Esophagus muscularis mucosa (tissue), 4 donors: ENCODE measurements around the gene UST. TPM values are rescaled to one million over a fixed set of nuclear protein-coding genes. Genes with fewer than 3 reads are reported as not detected.

Experiments
- DNase-seq: peaks from one replicate; pipeline ENCODE4 v3.0.0-alpha.2; 2017; ENCODE audit errors: extremely low spot score
- H3K27ac ChIP-seq, 4 donors: fragments of 200-600 bp; sonication (generic); replicated peaks in 1 of 4; 1 replicate in 3 of 4; 2 replicates in 1 of 4; pipeline ENCODE4 v1.5.1; 2016 to 2019; ENCODE audit warnings: mild to moderate bottlenecking in 1 of 4
- H3K27me3 ChIP-seq, 4 donors: fragments of 200-600 bp; sonication (generic); one replicate each; pipeline versions ENCODE4 v1.5.1 to v1.6.0; 2016 to 2019
- H3K36me3 ChIP-seq, 4 donors: fragments of 200-600 bp; sonication (generic); one replicate each; pipeline ENCODE4 v1.5.1; 2016 to 2019
- H3K4me1 ChIP-seq, 4 donors: fragments of 200-600 bp; sonication (generic); one replicate each; pipeline ENCODE4 v1.5.1; 2016 to 2019
- H3K4me3 ChIP-seq, 4 donors: fragments of 200-600 bp; sonication (generic); 1 replicate in 2 of 4; 2 replicates in 2 of 4; pipeline ENCODE4 v1.5.1; 2016 to 2019; ENCODE audit warnings: mild to moderate bottlenecking in 4 of 4, moderate library complexity in 1 of 4
- H3K9me3 ChIP-seq, 4 donors: fragments of 200-600 bp; sonication (generic); 1 replicate in 3 of 4; 2 replicates in 1 of 4; pipeline ENCODE4 v1.5.1; 2016 to 2019
- CTCF ChIP-seq, 3 experiments: fragments of 200-600 bp in 2 of 3; fragments of 450-650 bp in 1 of 3; sonication (generic) in 2 of 3; IDR thresholded peaks; one replicate each; pipeline ENCODE4 v1.5.1; 2017 to 2019; ENCODE audit warnings: antibody characterized with exemption in 3 of 3, mild to moderate bottlenecking in 2 of 3, moderate library complexity in 1 of 3
- EP300 ChIP-seq: sonication (generic); formaldehyde crosslinking; IDR thresholded peaks from one replicate; pipeline ENCODE4 v1.6.1; 2017; ENCODE audit warnings: antibody characterized with exemption
- POLR2A ChIP-seq: fragments of 450-650 bp; IDR thresholded peaks from one replicate; pipeline ENCODE4 v1.6.1; 2017; ENCODE audit warnings: antibody characterized with exemption, moderate library complexity, mild to moderate bottlenecking, low read depth
- POLR2AphosphoS5 ChIP-seq, 2 donors: sonication (generic); formaldehyde crosslinking; IDR thresholded peaks; one replicate each; pipeline ENCODE4 v1.6.1; 2017; ENCODE audit warnings: antibody characterized with exemption in 2 of 2
- WGBS: methylation state at CpG from one replicate; pipeline ENCODE4 v1.1.5; 2018; 5-methylcytosine and 5-hydroxymethylcytosine counted together
- intact Hi-C: fragments of 100-400 bp; cut with DNase I; formaldehyde crosslinking; loops from one replicate; pipeline ENCODE4 v1.15.1; 2023
- total RNA-seq, 4 donors: library from RNA; depleted of rRNA; stranded (reverse); fragments of >200 nt; gene quantifications; one replicate each; pipeline versions ENCODE4 v1.1.0 to v1.2.1, GENCODE V29; 2016

UST gene
- total RNA-seq, 4 donors from 2014 or later, result 29.1 to 46.3 (median 32.4) TPM

DNA sequence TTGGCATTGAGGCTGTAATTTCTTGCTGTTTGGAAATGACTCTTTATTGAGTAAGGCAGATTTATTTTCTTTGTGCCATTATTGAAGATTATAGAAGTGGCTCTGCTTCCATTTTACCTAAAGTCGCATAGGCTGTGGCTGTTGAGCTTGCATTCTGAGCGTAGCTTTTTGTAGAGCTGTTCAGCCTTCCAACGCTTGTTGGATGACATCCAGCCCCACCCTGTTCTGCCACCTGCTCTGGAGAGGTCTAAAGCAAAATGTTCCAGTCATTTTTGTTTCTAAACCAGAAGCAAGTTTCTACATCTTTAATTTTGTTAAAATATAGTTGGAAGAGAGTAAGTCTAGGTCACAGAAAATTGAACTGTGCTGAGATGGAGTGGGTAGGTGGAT is 24.4 kb downstream of the UST start:
- DNase-seq, result no peak
- peaks cover 0 to 15% (median 8%) of the 10 kb centered on the region in 4 donors for H3K4me1 ChIP-seq
- intact Hi-C loops, result no loop called here

GRCh38 chr6:148771896-148772554 is 25.2 kb downstream of the UST start:
- TF ChIP-seq EP300, result no peak
- no peak for TF ChIP-seq CTCF (IDR thresholded peaks at IDR 0.05)
- TF ChIP-seq POLR2A, result no peak
- no peak for TF ChIP-seq POLR2AphosphoS5 (IDR thresholded peaks at IDR 0.05)
- Histone ChIP-seq H3K27me3 (no peaks in the 10 kb centered on the region), H3K4me1 (peaks cover 0 to 24% (median 16%) of the 10 kb centered on the region in 4 donors), H3K27ac (no peak overlapping the region), H3K36me3 (no peaks in the 10 kb centered on the region), H3K9me3 (no peaks in the 10 kb centered on the region), H3K4me3 (no peak overlapping the region)
- 86% methylated on average over 6 of the region's 6 CpGs for WGBS
- DNase-seq, result no peak
- intact Hi-C loops, result no loop called here

More for the DNA sequence above, 24.4 kb downstream of the UST start:
- no peak for TF ChIP-seq EP300
- TF ChIP-seq POLR2AphosphoS5 (IDR thresholded peaks at IDR 0.05), result no peak
- TF ChIP-seq CTCF (IDR thresholded peaks at IDR 0.05), result no peak
- TF ChIP-seq POLR2A, result no peak
- no peaks in the 10 kb centered on the region for H3K27me3 ChIP-seq
- no peak overlapping the region for H3K4me3 ChIP-seq
- H3K27ac ChIP-seq, result no peak overlapping the region
- WGBS, result 70% methylated on average over 3 of the region's 3 CpGs
- no peaks in the 10 kb centered on the region for H3K36me3 ChIP-seq
- H3K9me3 ChIP-seq, result no peaks in the 10 kb centered on the region

GRCh38 chr6:148775161-148775560 is 28.3 kb downstream of the UST start:
- Histone ChIP-seq H3K4me1 (peaks cover 0 to 36% (median 17%) of the 10 kb centered on the region in 4 donors), H3K27ac (no peak overlapping the region), H3K9me3 (no peaks in the 10 kb centered on the region), H3K27me3 (no peaks in the 10 kb centered on the region), H3K36me3 (no peaks in the 10 kb centered on the region), H3K4me3 (no peak overlapping the region)
- TF ChIP-seq POLR2A, result no peak
- no peak for TF ChIP-seq CTCF (IDR thresholded peaks at IDR 0.05)
- no peak for TF ChIP-seq POLR2AphosphoS5 (IDR thresholded peaks at IDR 0.05)
- no peak for TF ChIP-seq EP300
- DNase-seq, result no peak
- intact Hi-C loops, result no loop called here
- WGBS, result 82% methylated on average over 6 of the region's 6 CpGs

- intact Hi-C loops, result no loop called here
- no peaks in the 10 kb centered on the region for H3K36me3 ChIP-seq
- TF ChIP-seq POLR2AphosphoS5 (IDR thresholded peaks at IDR 0.05), result no peak
- no peak for TF ChIP-seq EP300
- no peak for TF ChIP-seq POLR2A
- no peak for TF ChIP-seq CTCF (IDR thresholded peaks at IDR 0.05)
- H3K4me3 ChIP-seq, result no peak overlapping the region
- H3K9me3 ChIP-seq, result no peaks in the 10 kb centered on the region
- no peaks in the 10 kb centered on the region for H3K27me3 ChIP-seq
- 65% methylated on average over 15 of the region's 15 CpGs for WGBS
- no peak for DNase-seq
- H3K27ac ChIP-seq, result peak overlapping the region in 2 of 4 donors; percentile 10 to 18
- peaks cover 0 to 32% (median 21%) of the 10 kb centered on the region in 4 donors for H3K4me1 ChIP-seq
These were observed 29.8 kb downstream of the UST start for GRCh38 chr6:148776321-148777308.
